ENCODE data around the gene SH2D5. TPM values are rescaled to one million over a fixed set of nuclear protein-coding genes. Genes with fewer than 3 reads are reported as not detected.

SH2D5 gene
- polyA plus RNA-seq, 2 of the 4 experiments (the other 2 are of a cell fraction): 3.2 to 7.2 TPM

DNA sequence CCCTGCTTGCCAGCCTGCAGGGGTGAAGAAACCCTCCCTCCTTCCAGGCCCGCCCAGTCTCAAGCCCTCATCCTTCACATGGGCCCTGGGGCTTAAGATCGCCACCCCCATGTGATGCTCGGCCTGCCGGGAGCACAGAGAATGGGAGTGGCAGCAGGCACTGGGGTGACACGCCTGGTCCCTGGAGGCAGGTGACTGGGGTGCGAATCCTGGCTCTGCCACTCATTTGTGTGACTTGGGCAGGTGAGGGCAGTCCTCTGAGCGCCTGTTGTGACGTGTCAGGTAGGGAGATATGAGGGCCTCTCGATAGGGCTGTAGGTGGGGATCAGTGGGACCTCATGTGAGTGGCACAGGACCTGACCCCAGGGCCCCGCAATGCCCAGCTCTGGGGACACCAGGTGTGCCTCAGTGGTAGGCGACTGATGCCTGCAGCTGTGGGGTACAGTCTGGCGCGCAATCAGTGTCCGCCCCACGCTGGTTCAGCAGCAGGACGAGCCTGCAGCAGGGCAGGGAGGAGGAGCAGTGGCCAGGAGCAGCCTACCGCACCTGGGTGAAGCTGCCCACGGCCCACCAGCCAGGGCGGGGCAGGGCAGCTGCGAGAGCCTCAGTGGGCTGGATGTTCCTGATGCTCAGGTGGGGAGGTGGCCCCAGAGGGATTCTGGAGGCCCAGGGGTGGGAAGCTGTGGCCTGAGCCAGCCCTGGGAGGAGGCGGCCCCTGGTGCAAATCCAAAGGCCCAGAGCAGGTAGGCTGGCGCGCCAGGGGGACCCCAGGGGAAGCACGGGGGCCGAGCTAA, 6.2 kb downstream of the SH2D5 start:
- Histone ChIP-seq H3K4me3 (no peak overlapping the region), H3K27ac (no peak overlapping the region), H3K4me2 (no peak overlapping the region), H3K4me1 (peaks cover 9% of the 10 kb centered on the region; the same call in 1 of the 3 replicates), H3K9me3 (no peaks in the 10 kb centered on the region)
- POLR2A ChIA-PET: no interaction called here
- DNase-seq (ENCODE audit: low read depth in 1 of 2, low spot score in 1 of 2): no peak
- no peak for ATAC-seq
- no peak for TF ChIP-seq NPAS2 (CRISPR knock-in tag; IDR thresholded peaks at IDR 0.05; ENCODE audit: borderline replicate concordance)
- TF ChIP-seq, protein P1, sequence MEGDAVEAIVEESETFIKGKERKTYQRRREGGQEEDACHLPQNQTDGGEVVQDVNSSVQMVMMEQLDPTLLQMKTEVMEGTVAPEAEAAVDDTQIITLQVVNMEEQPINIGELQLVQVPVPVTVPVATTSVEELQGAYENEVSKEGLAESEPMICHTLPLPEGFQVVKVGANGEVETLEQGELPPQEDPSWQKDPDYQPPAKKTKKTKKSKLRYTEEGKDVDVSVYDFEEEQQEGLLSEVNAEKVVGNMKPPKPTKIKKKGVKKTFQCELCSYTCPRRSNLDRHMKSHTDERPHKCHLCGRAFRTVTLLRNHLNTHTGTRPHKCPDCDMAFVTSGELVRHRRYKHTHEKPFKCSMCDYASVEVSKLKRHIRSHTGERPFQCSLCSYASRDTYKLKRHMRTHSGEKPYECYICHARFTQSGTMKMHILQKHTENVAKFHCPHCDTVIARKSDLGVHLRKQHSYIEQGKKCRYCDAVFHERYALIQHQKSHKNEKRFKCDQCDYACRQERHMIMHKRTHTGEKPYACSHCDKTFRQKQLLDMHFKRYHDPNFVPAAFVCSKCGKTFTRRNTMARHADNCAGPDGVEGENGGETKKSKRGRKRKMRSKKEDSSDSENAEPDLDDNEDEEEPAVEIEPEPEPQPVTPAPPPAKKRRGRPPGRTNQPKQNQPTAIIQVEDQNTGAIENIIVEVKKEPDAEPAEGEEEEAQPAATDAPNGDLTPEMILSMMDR (IDR thresholded peaks at IDR 0.05): no peak
- TF ChIP-seq NR3C1 (IDR thresholded peaks at IDR 0.05): no peak
- TF ChIP-seq MAFK (IDR thresholded peaks at IDR 0.05; ENCODE audit: partially characterized antibody): no peak
- TF ChIP-seq, protein P2, sequence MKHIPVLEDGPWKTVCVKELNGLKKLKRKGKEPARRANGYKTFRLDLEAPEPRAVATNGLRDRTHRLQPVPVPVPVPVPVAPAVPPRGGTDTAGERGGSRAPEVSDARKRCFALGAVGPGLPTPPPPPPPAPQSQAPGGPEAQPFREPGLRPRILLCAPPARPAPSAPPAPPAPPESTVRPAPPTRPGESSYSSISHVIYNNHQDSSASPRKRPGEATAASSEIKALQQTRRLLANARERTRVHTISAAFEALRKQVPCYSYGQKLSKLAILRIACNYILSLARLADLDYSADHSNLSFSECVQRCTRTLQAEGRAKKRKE (CRISPR knock-in tag; IDR thresholded peaks at IDR 0.05; ENCODE audit: low read depth): no peak
- TF ChIP-seq CBX2 (IDR thresholded peaks at IDR 0.05; ENCODE audit: borderline replicate concordance, low read depth): no peak
- TF ChIP-seq, protein P3, sequence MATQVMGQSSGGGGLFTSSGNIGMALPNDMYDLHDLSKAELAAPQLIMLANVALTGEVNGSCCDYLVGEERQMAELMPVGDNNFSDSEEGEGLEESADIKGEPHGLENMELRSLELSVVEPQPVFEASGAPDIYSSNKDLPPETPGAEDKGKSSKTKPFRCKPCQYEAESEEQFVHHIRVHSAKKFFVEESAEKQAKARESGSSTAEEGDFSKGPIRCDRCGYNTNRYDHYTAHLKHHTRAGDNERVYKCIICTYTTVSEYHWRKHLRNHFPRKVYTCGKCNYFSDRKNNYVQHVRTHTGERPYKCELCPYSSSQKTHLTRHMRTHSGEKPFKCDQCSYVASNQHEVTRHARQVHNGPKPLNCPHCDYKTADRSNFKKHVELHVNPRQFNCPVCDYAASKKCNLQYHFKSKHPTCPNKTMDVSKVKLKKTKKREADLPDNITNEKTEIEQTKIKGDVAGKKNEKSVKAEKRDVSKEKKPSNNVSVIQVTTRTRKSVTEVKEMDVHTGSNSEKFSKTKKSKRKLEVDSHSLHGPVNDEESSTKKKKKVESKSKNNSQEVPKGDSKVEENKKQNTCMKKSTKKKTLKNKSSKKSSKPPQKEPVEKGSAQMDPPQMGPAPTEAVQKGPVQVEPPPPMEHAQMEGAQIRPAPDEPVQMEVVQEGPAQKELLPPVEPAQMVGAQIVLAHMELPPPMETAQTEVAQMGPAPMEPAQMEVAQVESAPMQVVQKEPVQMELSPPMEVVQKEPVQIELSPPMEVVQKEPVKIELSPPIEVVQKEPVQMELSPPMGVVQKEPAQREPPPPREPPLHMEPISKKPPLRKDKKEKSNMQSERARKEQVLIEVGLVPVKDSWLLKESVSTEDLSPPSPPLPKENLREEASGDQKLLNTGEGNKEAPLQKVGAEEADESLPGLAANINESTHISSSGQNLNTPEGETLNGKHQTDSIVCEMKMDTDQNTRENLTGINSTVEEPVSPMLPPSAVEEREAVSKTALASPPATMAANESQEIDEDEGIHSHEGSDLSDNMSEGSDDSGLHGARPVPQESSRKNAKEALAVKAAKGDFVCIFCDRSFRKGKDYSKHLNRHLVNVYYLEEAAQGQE (IDR thresholded peaks at IDR 0.05): no peak
- TF ChIP-seq, protein P4, sequence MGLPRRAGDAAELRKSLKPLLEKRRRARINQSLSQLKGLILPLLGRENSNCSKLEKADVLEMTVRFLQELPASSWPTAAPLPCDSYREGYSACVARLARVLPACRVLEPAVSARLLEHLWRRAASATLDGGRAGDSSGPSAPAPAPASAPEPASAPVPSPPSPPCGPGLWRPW (IDR thresholded peaks at IDR 0.05): no peak
- TF ChIP-seq TFCP2L1 (CRISPR knock-in tag; IDR thresholded peaks at IDR 0.05): no peak
- no peak for TF ChIP-seq CHD2 (IDR thresholded peaks at IDR 0.05; ENCODE audit: low read length, partially characterized antibody)
- TF ChIP-seq RNF2 (IDR thresholded peaks at IDR 0.05; ENCODE audit: borderline replicate concordance, low read depth): no peak
- no peak for TF ChIP-seq RARB (CRISPR knock-in tag; IDR thresholded peaks at IDR 0.05)
- TF ChIP-seq, protein P5, sequence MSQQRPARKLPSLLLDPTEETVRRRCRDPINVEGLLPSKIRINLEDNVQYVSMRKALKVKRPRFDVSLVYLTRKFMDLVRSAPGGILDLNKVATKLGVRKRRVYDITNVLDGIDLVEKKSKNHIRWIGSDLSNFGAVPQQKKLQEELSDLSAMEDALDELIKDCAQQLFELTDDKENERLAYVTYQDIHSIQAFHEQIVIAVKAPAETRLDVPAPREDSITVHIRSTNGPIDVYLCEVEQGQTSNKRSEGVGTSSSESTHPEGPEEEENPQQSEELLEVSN (IDR thresholded peaks at IDR 0.05; ENCODE audit: borderline replicate concordance, low read depth): no peak
- no peak for TF ChIP-seq ZFP36 (IDR thresholded peaks at IDR 0.05; ENCODE audit: borderline replicate concordance, partially characterized antibody)
- TF ChIP-seq JUNB (IDR thresholded peaks at IDR 0.05): no peak
- TF ChIP-seq FOSL2 (IDR thresholded peaks at IDR 0.05): no peak
- no peak for TF ChIP-seq FOSL2 (CRISPR knock-in tag; IDR thresholded peaks at IDR 0.05)
- no peak for TF ChIP-seq FOSB (CRISPR knock-in tag; IDR thresholded peaks at IDR 0.05)
- no peak for TF ChIP-seq BHLHE40 (IDR thresholded peaks at IDR 0.05; ENCODE audit: low read depth, low read length)
- TF ChIP-seq HDAC2 (IDR thresholded peaks at IDR 0.05): no peak
- CTCF ChIA-PET: interaction anchor here (2.1 kb wide), 1 partner anchor 30 kb away, joined by 6 read pairs; no protein-coding TSS in a partner anchor
- no peak for FAIRE-seq
- WGBS (ENCODE audit: missing lambda C conversion rate): 95% methylated on average over 12 of the region's 25 CpGs

All from A549 (cell line).